KMS-11 (cell line): Measurements from ENCODE around the gene CALCB.
A peak's percentile ranks its signal among the peaks of the same experiment; 100 is the strongest.

Experiments
- H2AFZ ChIP-seq: fragments of 200-600 bp; sonication (generic); 2 replicates; pipeline ENCODE4 v1.6.1; 2016; ENCODE audit warnings: antibody characterized with exemption, mixed run types, low read depth
- H3K27ac ChIP-seq: fragments of 200-600 bp; sonication (generic); 2 replicates; pipeline ENCODE4 v1.6.1; 2016; ENCODE audit warnings: mild to moderate bottlenecking, mixed run types
- H3K27me3 ChIP-seq: fragments of 200-600 bp; sonication (generic); 2 replicates; pipeline ENCODE4 v1.6.1; 2017; ENCODE audit warnings: mild to moderate bottlenecking, low read depth, mixed run types, moderate library complexity; ENCODE audit not compliant: insufficient read depth
- H3K36me3 ChIP-seq: fragments of 200-600 bp; sonication (generic); 2 replicates; pipeline ENCODE4 v1.6.1; 2017; ENCODE audit warnings: mild to moderate bottlenecking, mixed run types; ENCODE audit not compliant: insufficient read depth
- H3K4me1 ChIP-seq: fragments of 200-600 bp; sonication (generic); 2 replicates; pipeline ENCODE4 v1.6.1; 2016; ENCODE audit warnings: mild to moderate bottlenecking, low read depth, mixed run types; ENCODE audit not compliant: poor library complexity, severe bottlenecking
- H3K4me2 ChIP-seq: fragments of 200-600 bp; sonication (generic); 2 replicates; pipeline ENCODE4 v1.7.0; 2016; ENCODE audit warnings: mild to moderate bottlenecking, mixed run types
- H3K4me3 ChIP-seq: fragments of 200-600 bp; sonication (generic); IDR thresholded peaks from 2 replicates; pipeline ENCODE4 v1.6.1; 2017; ENCODE audit warnings: low read depth, low read length, mixed read lengths; ENCODE audit not compliant: insufficient read depth
- H3K79me2 ChIP-seq: fragments of 200-600 bp; sonication (generic); 2 replicates; pipeline ENCODE4 v1.6.1; 2016; ENCODE audit warnings: low read depth, mixed run types; ENCODE audit not compliant: insufficient read depth
- H3K9ac ChIP-seq: fragments of 200-600 bp; sonication (generic); 2 replicates; pipeline ENCODE4 v1.6.1; 2016; ENCODE audit warnings: mild to moderate bottlenecking, mixed run types
- H4K20me1 ChIP-seq: fragments of 200-600 bp; sonication (generic); 2 replicates; pipeline ENCODE4 v1.6.1; 2016; ENCODE audit warnings: mild to moderate bottlenecking, mixed run types; ENCODE audit not compliant: insufficient read depth
- TF ChIP-seq, protein P1 (sequence below): fragments of 200-600 bp; sonication (generic); conservative IDR thresholded peaks from 2 replicates; pipeline ENCODE4 v1.6.1; 2017; ENCODE audit warnings: low read depth, mild to moderate bottlenecking, antibody characterized with exemption, low read length, moderate library complexity, mixed read lengths

CALCB gene

DNA sequence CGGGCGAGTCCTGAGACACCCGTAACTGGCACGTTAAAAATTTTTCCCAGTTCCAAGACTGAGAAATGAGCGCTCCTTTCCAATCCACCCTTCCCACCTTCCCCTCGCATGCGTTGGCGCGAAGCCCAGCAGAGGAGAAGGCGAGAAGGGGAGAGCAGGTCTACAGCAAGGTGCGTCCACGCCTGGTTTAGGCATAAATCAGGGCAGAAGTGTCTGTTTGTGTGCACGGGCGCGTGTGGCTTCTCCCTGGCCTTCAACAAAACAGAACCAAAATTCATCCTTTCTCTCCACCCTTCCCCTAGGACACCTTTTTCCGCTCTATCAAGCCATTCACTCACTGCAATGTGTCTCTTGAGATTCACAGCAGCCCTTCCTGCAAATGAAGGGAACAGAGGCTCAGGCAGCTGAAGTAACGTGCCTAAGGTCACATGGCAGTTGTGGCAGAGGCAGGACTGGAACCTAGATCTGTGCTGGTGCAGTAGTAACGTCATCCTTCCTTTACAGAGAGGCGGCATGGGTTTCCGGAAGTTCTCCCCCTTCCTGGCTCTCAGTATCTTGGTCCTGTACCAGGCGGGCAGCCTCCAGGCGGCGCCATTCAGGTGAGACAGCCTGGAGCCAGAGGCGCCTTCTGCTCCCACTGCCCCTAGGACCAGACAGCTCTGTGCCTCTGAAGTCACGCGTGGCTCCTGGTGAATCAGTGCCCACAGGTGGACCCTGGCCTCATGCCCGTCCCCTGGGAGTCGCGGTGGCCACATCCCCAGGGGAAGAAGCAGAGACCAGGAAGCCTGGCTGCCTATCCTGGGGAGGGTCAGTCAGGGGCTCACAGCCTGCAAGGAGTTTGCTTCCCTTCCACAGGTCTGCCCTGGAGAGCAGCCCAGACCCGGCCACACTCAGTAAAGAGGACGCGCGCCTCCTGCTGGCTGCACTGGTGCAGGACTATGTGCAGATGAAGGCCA is 1.1 kb downstream of the CALCB start:
- no peak overlapping the region for H2AFZ ChIP-seq
- no peak overlapping the region for H3K9ac ChIP-seq
- no peaks in the 10 kb centered on the region for H3K4me1 ChIP-seq
- no peak overlapping the region for H3K27ac ChIP-seq
- H3K4me2 ChIP-seq, result no peak overlapping the region
- H4K20me1 ChIP-seq, result no peaks in the 10 kb centered on the region
- no peaks in the 10 kb centered on the region for H3K36me3 ChIP-seq
- TF ChIP-seq, protein P1, sequence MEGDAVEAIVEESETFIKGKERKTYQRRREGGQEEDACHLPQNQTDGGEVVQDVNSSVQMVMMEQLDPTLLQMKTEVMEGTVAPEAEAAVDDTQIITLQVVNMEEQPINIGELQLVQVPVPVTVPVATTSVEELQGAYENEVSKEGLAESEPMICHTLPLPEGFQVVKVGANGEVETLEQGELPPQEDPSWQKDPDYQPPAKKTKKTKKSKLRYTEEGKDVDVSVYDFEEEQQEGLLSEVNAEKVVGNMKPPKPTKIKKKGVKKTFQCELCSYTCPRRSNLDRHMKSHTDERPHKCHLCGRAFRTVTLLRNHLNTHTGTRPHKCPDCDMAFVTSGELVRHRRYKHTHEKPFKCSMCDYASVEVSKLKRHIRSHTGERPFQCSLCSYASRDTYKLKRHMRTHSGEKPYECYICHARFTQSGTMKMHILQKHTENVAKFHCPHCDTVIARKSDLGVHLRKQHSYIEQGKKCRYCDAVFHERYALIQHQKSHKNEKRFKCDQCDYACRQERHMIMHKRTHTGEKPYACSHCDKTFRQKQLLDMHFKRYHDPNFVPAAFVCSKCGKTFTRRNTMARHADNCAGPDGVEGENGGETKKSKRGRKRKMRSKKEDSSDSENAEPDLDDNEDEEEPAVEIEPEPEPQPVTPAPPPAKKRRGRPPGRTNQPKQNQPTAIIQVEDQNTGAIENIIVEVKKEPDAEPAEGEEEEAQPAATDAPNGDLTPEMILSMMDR, result no peak; the same call in 1 of the 2 replicates
- H3K4me3 ChIP-seq, result no peak overlapping the region
- H3K27me3 ChIP-seq, result no peaks in the 10 kb centered on the region
- no peaks in the 10 kb centered on the region for H3K79me2 ChIP-seq

DNA sequence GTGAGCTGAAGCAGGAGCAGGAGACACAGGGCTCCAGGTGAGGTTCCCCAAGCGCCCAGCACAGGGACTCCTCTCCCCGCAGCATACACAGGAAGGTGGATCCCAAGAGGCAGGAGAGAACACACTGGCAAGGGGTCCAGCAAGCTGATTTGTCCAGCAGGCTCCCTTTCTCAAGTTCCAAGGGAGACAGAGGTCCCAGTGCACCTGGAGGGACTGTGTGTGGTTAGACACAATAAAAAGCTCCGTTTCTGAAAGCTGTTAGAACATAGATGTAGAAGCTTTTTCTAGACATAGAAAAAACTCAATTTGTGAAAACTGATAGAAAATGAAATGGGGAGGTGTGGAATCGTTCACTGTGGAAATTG is 1.8 kb downstream of the CALCB start:
- H3K4me3 ChIP-seq, result no peak overlapping the region
- H3K79me2 ChIP-seq, result no peaks in the 10 kb centered on the region
- H3K36me3 ChIP-seq, result no peaks in the 10 kb centered on the region
- H3K4me1 ChIP-seq, result no peaks in the 10 kb centered on the region
- no peak overlapping the region for H2AFZ ChIP-seq
- no peak overlapping the region for H3K4me2 ChIP-seq
- H3K27ac ChIP-seq, result no peak overlapping the region
- TF ChIP-seq, protein P1, result 0 out of 2 replicates have a peak, but pooled peaks have one; percentile 16
- H3K27me3 ChIP-seq, result no peaks in the 10 kb centered on the region
- H3K9ac ChIP-seq, result no peak overlapping the region
- H4K20me1 ChIP-seq, result no peaks in the 10 kb centered on the region

DNA sequence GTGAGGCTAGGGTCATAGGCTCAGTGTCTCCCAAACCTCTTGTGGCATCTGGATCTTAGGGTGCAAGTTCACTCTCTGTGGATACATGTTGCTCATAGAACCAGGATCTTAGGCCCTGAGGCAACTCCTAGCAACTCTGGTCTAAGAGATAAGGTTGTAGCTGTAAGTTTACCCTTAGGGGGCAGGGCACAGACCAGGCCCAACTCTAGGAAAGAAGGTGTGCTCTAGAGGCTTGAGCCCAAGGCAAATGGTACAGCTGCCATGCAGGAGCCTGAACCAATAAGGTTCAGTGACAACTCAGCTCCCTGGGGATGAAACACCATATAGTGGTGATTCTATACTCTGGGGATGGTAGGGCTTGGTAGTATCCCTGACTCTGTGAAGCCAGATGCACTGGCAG is 17.8 kb downstream of the CALCB start:
- no peak overlapping the region for H3K4me2 ChIP-seq
- TF ChIP-seq, protein P1, result no peak
- H3K79me2 ChIP-seq, result no peaks in the 10 kb centered on the region
- H4K20me1 ChIP-seq, result no peaks in the 10 kb centered on the region
- H3K4me1 ChIP-seq, result no peaks in the 10 kb centered on the region
- H3K4me3 ChIP-seq, result no peak overlapping the region
- H3K27me3 ChIP-seq, result no peaks in the 10 kb centered on the region
- H3K36me3 ChIP-seq, result no peaks in the 10 kb centered on the region
- H3K27ac ChIP-seq, result no peak overlapping the region
- no peak overlapping the region for H3K9ac ChIP-seq
- H2AFZ ChIP-seq, result no peak overlapping the region

DNA sequence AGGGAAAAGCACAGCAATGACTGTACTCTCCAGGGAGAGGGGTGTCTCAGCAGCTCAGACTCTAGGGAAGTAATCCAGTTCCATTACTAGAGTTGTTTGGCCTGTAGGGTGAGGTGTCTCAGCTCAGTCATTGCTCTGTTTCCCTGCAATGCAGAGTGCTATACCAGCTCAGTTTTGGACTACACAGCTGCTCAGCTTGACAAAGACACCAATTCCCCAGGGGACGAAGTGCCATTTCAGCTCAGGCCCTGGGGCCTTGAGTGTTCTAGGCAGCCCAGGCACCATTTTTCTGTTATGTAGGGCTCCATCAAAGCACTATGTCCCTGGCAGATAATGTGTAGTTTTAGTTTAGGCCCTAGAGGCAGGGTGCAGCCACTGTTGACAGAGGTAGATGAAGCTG is 18.2 kb downstream of the CALCB start:
- H3K4me3 ChIP-seq, result no peak overlapping the region
- H3K27ac ChIP-seq, result no peak overlapping the region
- H2AFZ ChIP-seq, result no peak overlapping the region
- H3K36me3 ChIP-seq, result no peaks in the 10 kb centered on the region
- no peak overlapping the region for H3K9ac ChIP-seq
- no peaks in the 10 kb centered on the region for H3K79me2 ChIP-seq
- H3K4me1 ChIP-seq, result no peaks in the 10 kb centered on the region
- H3K27me3 ChIP-seq, result no peaks in the 10 kb centered on the region
- TF ChIP-seq, protein P1, result no peak
- no peaks in the 10 kb centered on the region for H4K20me1 ChIP-seq
- H3K4me2 ChIP-seq, result no peak overlapping the region
